Neural cell (in vitro differentiated cells): Measurements from ENCODE around the gene NFYC. TPM values are rescaled to one million over a fixed set of nuclear protein-coding genes. Genes with fewer than 3 reads are reported as not detected.

Source experiments
- H2AFZ ChIP-seq: fragments of 200-600, 300-800 bp; sonication (generic), shearing (Covaris generic); 2 replicates; pipeline ENCODE4 v1.6.0; 2014; ENCODE audit warnings: low read depth, mild to moderate bottlenecking, antibody characterized with exemption, low read length, moderate library complexity
- H3F3A ChIP-seq: fragments of 200-600 bp; shearing (Covaris generic); 2 replicates; pipeline ENCODE4 v1.6.1; 2016; ENCODE audit warnings: mild to moderate bottlenecking, moderate library complexity, mixed read lengths, antibody characterized with exemption, low read length; ENCODE audit not compliant: insufficient read depth, poor library complexity, severe bottlenecking
- H3K27ac ChIP-seq: fragments of 200-600, 300-800 bp; sonication (generic), shearing (Covaris generic); 2 replicates; pipeline ENCODE4 v1.5.1; 2014; ENCODE audit warnings: mild to moderate bottlenecking, low read length, moderate library complexity
- H3K27me3 ChIP-seq: fragments of 300-800, 200-600 bp; sonication (generic), shearing (Covaris generic); 2 replicates; pipeline ENCODE4 v1.6.0; 2014; ENCODE audit warnings: mild to moderate bottlenecking, low read depth, low read length, moderate library complexity; ENCODE audit not compliant: insufficient read depth
- H3K36me3 ChIP-seq: fragments of 300-800, 200-600 bp; sonication (generic), shearing (Covaris generic); 2 replicates; pipeline ENCODE4 v1.5.1; 2014; ENCODE audit warnings: mild to moderate bottlenecking, antibody characterized with exemption, low read length, moderate library complexity; ENCODE audit not compliant: insufficient read depth
- H3K4me2 ChIP-seq: fragments of 300-800, 200-600 bp; sonication (generic), shearing (Covaris generic); 2 replicates; pipeline ENCODE4 v1.6.0; 2014; ENCODE audit warnings: mild to moderate bottlenecking, low read length
- H3K4me3 ChIP-seq: fragments of 300-800, 200-600 bp; sonication (generic), shearing (Covaris generic); 2 replicates; pipeline ENCODE4 v1.5.1; 2014; ENCODE audit warnings: mild to moderate bottlenecking, low read length, moderate library complexity
- H3K79me2 ChIP-seq: fragments of 200-600 bp; shearing (Covaris generic); replicated peaks from 2 replicates; pipeline ENCODE4 v1.6.0; 2014; ENCODE audit warnings: mild to moderate bottlenecking, low read length, moderate library complexity; ENCODE audit not compliant: insufficient read depth
- H3K9ac ChIP-seq: fragments of 300-800, 200-600 bp; sonication (generic), shearing (Covaris generic); 2 replicates; pipeline ENCODE4 v1.6.1; 2016; ENCODE audit warnings: mild to moderate bottlenecking, low read length, mixed read lengths
- H3K9me2 ChIP-seq: fragments of 200-600 bp; shearing (Covaris generic); 2 replicates; pipeline ENCODE4 v1.6.1; 2016; ENCODE audit warnings: mild to moderate bottlenecking, low read length, mixed read lengths; ENCODE audit not compliant: insufficient read depth
- H3K9me3 ChIP-seq: fragments of 200-600, 300-800 bp; sonication (generic), shearing (Covaris generic); 2 replicates; pipeline ENCODE4 v1.6.1; 2016; ENCODE audit warnings: mild to moderate bottlenecking, mixed run types, low read length, moderate library complexity, mixed read lengths
- H4K20me1 ChIP-seq: fragments of 200-600 bp; shearing (Covaris generic); 2 replicates; pipeline ENCODE4 v1.6.1; 2016; ENCODE audit warnings: mild to moderate bottlenecking, mixed run types; ENCODE audit not compliant: insufficient read depth
- CTCF ChIP-seq: fragments of 450-650 bp; IDR thresholded peaks from 2 replicates; pipeline ENCODE4 v1.5.1; 2014; ENCODE audit warnings: antibody characterized with exemption, mild to moderate bottlenecking, moderate library complexity; ENCODE audit not compliant: poor library complexity, severe bottlenecking
- EP300 ChIP-seq: fragments of 450-650 bp; conservative IDR thresholded peaks from 2 replicates; pipeline ENCODE4 v1.6.1; 2014; ENCODE audit warnings: antibody characterized with exemption, mild to moderate bottlenecking, moderate library complexity; ENCODE audit not compliant: poor library complexity, severe bottlenecking
- EZH2 ChIP-seq: fragments of 200-600, 300-800 bp; shearing (Covaris generic), sonication (generic); IDR thresholded peaks from 2 replicates; pipeline ENCODE4 v1.6.1; 2014; ENCODE audit warnings: antibody characterized with exemption, low read length, borderline replicate concordance, mild to moderate bottlenecking; ENCODE audit not compliant: insufficient read depth, poor library complexity, severe bottlenecking
- MXI1 ChIP-seq: fragments of 450-650 bp; conservative IDR thresholded peaks from 2 replicates; pipeline ENCODE4 v1.6.1; 2014; ENCODE audit warnings: antibody characterized with exemption, mild to moderate bottlenecking; ENCODE audit not compliant: poor library complexity, severe bottlenecking
- POLR2AphosphoS5 ChIP-seq: IDR thresholded peaks from 2 replicates; pipeline ENCODE4 v1.6.1; 2012
- RAD21 ChIP-seq: fragments of 450-650 bp; conservative IDR thresholded peaks from 2 replicates; pipeline ENCODE4 v1.6.1; 2014; ENCODE audit warnings: antibody characterized with exemption, mild to moderate bottlenecking, moderate library complexity
- REST ChIP-seq: IDR thresholded peaks from 2 replicates; pipeline ENCODE4 v1.6.1; 2012; ENCODE audit warnings: borderline replicate concordance
- SMC3 ChIP-seq: fragments of 450-650 bp; conservative IDR thresholded peaks from 2 replicates; pipeline ENCODE4 v1.6.1; 2014; ENCODE audit warnings: antibody characterized with exemption, mild to moderate bottlenecking, moderate library complexity; ENCODE audit not compliant: poor library complexity
- TAF1 ChIP-seq: IDR thresholded peaks from 2 replicates; pipeline ENCODE4 v1.6.1; 2012; ENCODE audit warnings: low read depth
- polyA plus RNA-seq: library from polyadenylated mRNA; depleted of rRNA; stranded (reverse); fragments of >200 nt; gene quantifications from 2 replicates; pipeline ENCODE4 v1.2.3, GENCODE V29; 2014

Gene NFYC
- polyA plus RNA-seq, 1 donor from 2014 or later: 66.0 TPM

- Histone ChIP-seq H2AFZ (no peak overlapping the region), H3K79me2 (peaks cover 73% of the 10 kb centered on the region), H3K9me2 (no peaks in the 10 kb centered on the region), H3K36me3 (no peaks in the 10 kb centered on the region), H3K27me3 (no peaks in the 10 kb centered on the region), H3K27ac (no peak overlapping the region), H3K9ac (no peak overlapping the region), H3F3A (no peaks in the 10 kb centered on the region), H3K4me3 (peak overlapping the region; percentile 68), H3K9me3 (no peaks in the 10 kb centered on the region), H3K4me2 (peak overlapping the region; percentile 95), H4K20me1 (no peaks in the 10 kb centered on the region)
- no peak for TF ChIP-seq CTCF
- no peak for TF ChIP-seq SMC3
These were observed 21.0 kb downstream of the NFYC start for GRCh38 chr1:40712405-40712944.

- H3K9me3 ChIP-seq: no peaks in the 10 kb centered on the region
- no peaks in the 10 kb centered on the region for H3F3A ChIP-seq
- no peak for TF ChIP-seq POLR2AphosphoS5
- TF ChIP-seq EP300: no peak
- no peak for TF ChIP-seq RAD21
- no peak for TF ChIP-seq EZH2
- no peak for TF ChIP-seq MXI1
- TF ChIP-seq REST: no peak
- TF ChIP-seq CTCF: no peak
- TF ChIP-seq TAF1: no peak
- TF ChIP-seq SMC3: no peak
- no peaks in the 10 kb centered on the region for H4K20me1 ChIP-seq
- no peaks in the 10 kb centered on the region for H3K36me3 ChIP-seq
- H2AFZ ChIP-seq: no peak overlapping the region
- no peak overlapping the region for H3K4me2 ChIP-seq
- H3K27me3 ChIP-seq: no peaks in the 10 kb centered on the region
- H3K27ac ChIP-seq: no peak overlapping the region
- H3K4me3 ChIP-seq: no peak overlapping the region
- no peaks in the 10 kb centered on the region for H3K9me2 ChIP-seq
- H3K79me2 ChIP-seq: peaks cover 73% of the 10 kb centered on the region
- H3K9ac ChIP-seq: no peak overlapping the region
These were observed 21.5 kb downstream of the NFYC start for GRCh38 chr1:40712997-40713396.
